ENCODE data around the gene MED13L.
"Not testable (repeated sequence)": the region's sequence is repeated elsewhere in the genome, so short reads cannot be mapped to it uniquely, and the experiment has no call there.

The MED13L gene

GRCh38 chr12:116015525-116015924, 262.0 kb downstream of the MED13L start:
- DNase-seq (ENCODE audit: low read depth in 3 of 3) = no peak

- DNase-seq (ENCODE audit: low read depth in 3 of 3) = no peak
Observed at GRCh38 chr12:116012757-116013156, 264.7 kb downstream of the MED13L start.

- DNase-seq (ENCODE audit: low read depth in 3 of 3) = no peak
Observed at GRCh38 chr12:116011217-116011616, 266.3 kb downstream of the MED13L start.

GRCh38 chr12:116010467-116010866, 267.0 kb downstream of the MED13L start:
- no peak for DNase-seq (ENCODE audit: low read depth in 3 of 3)

GRCh38 chr12:116009805-116010204, 267.7 kb downstream of the MED13L start:
- DNase-seq (ENCODE audit: low read depth in 3 of 3) = no peak

DNA sequence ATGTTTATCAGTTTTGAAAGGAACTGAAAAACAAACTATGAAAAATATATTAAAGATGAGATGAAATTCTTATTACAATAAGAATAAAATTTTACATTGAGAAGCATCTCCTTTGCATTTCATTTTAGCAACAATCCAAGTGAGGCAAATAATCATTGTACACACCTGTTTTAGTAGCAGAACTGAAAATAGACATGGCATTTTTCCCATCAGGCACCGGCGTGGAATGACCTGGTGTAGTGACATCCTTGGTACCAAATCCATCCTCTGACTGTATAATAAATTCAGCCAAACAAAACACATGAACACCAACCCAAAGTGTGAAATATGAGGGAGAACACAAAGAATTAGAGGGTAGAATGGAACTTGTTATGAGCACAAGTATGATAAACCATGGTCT, 271.4 kb downstream of the MED13L start:
- DNase-seq (ENCODE audit: low read depth in 3 of 3) = no peak

- no peak for DNase-seq (ENCODE audit: low read depth in 3 of 3)
Observed at GRCh38 chr12:116002890-116003536, 274.5 kb downstream of the MED13L start.

- no peak for DNase-seq (ENCODE audit: low read depth in 3 of 3)
Observed at GRCh38 chr12:116000252-116000651, 277.2 kb downstream of the MED13L start.

- DNase-seq (ENCODE audit: low read depth in 3 of 3) = no peak
Observed at GRCh38 chr12:115999582-115999981, 277.9 kb downstream of the MED13L start.

- DNase-seq (ENCODE audit: low read depth in 3 of 3) = no peak
Observed at GRCh38 chr12:115998794-115999478, 278.6 kb downstream of the MED13L start.

GRCh38 chr12:115998119-115998633, 279.3 kb downstream of the MED13L start:
- no peak for DNase-seq (ENCODE audit: low read depth in 3 of 3)

GRCh38 chr12:115993737-115994136, 283.8 kb downstream of the MED13L start:
- DNase-seq (ENCODE audit: low read depth in 3 of 3) = no peak

DNA sequence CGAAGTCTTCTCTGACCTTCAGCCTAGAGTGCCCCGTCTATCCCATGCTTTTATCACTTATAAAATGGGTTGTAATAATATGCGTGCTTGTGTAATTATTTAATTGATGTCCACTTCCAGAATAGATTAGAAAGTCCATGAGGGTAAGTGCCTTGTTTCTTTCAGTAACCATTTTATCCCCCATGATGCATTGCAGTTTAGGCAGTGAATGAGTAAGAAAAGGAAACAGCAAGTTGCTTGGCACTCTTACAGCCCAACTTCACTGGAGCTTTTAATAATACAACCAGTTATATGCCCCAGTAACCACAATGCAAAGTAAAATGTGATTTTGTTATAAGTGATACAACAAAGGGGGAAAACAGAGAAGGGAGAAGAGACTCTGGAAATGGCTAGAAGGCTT, 287.3 kb downstream of the MED13L start:
- no peak for DNase-seq (ENCODE audit: low read depth in 3 of 3)

GRCh38 chr12:115988625-115989563, 288.6 kb downstream of the MED13L start:
- no peak for DNase-seq (ENCODE audit: low read depth in 3 of 3)

- no peak for DNase-seq (ENCODE audit: low read depth in 3 of 3)
Observed at GRCh38 chr12:115988212-115988611, 289.3 kb downstream of the MED13L start.

GRCh38 chr12:115984616-115985015, 292.9 kb downstream of the MED13L start:
- no peak for DNase-seq (ENCODE audit: low read depth in 3 of 3)

DNA sequence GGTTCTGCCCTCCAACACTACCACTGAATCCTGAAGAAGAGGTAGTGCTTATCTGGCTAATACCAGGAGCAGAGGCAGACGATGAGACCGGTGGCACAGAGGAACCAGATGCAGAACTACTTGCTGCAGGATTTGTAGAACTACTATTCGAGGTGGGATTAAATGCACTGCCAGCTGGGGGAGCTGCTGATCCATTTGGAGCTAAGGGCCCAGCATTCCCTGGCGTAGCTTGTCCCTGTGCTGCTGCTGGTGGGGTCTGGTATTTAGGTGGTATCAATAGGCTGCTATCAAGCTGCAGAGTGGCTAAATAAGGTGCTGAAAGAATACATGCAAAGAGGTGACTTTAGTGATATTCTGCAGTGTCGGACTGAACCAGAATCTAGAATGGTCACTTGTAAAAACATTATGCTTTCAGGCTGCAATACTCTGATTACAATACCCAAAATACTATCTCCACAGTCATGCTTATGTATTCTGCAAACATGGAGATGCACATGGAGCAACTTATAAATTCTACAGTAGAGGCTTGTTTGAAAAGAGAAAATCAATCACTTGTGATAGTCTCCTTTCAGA, 294.2 kb downstream of the MED13L start:
- no peak for DNase-seq (ENCODE audit: low read depth in 3 of 3)

- DNase-seq (ENCODE audit: low read depth in 3 of 3) = no peak
Observed at GRCh38 chr12:115980339-115980738, 297.2 kb downstream of the MED13L start.

DNA sequence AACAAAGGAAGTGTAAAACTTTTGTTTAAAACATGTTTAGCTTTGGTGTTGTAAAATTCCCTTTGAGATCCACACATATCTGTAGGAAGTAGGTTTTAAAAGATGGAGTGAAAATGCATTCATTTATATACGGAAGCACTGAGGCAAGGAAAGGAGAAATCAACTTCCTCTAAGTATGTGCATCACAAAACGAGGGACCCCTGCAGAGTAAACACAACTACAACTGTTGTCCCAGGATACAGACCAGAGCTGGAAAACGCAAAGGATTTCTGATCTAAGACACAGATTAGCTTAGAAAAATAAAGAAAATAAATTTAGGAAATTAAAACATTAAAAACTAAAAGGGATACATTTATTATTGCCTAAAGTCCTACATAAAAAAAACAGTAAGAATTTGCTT, 297.6 kb downstream of the MED13L start:
- DNase-seq (ENCODE audit: low read depth in 3 of 3) = no peak

DNA sequence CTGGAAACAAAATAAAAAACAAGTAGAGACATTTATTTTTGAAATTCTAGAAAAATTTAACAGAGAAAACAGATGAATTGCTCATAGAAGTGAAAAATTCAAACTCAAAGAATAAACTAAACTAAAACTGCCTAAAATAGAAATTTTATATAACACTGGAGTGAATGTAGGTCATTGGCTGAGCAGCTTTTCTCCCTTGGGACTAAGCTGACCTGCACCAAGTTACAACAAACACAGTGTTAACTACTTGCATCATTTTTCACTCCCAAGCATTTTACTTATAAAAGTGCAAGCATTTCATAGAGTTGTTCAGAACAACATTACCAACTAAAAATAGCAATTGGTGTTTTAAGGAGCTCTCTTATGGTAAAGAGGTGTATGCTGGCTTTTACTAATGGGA, 298.1 kb downstream of the MED13L start:
- no peak for DNase-seq (ENCODE audit: low read depth in 3 of 3)

- DNase-seq (ENCODE audit: low read depth in 3 of 3) = not testable (repeated sequence)
Observed at GRCh38 chr12:115976829-115977228, 300.7 kb downstream of the MED13L start.

DNA sequence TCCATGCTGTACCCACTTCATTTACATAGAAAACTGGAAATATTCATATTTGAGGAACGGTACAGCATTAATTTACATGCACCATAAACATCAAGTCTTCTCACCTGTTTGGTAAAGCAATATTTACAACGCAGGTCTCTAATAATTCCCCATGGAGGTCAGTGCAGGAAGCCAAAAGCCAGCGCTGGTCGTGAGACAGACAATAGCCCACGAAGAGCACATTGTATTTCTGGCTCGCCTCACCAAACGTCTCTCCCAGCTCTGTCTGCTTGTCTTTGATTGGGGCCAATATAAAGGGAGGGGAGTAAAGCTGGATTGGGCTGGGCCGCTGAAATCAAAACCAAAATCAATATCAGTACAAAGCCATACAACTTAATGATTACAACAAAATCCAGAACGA, 302.1 kb downstream of the MED13L start:
- no peak for DNase-seq (ENCODE audit: low read depth in 3 of 3)

Data from stimulated activated CD4-positive, alpha-beta T cell treated with anti-CD3 and anti-CD28 coated beads, TNF-alpha, amount 100 ng/mL, for 4 hours (primary cell).